HepG2 (cell line): ENCODE measurements around the gene NEU1. TPM values are rescaled to one million over a fixed set of nuclear protein-coding genes. Genes with fewer than 3 reads are reported as not detected.
A peak's percentile ranks its signal among the peaks of the same experiment; 100 is the strongest.

Experiments
- ATAC-seq: fragments of 200-7000 bp; cut with Tn5 transposase; 3 replicates; pipeline ENCODE4 v1.9.1; 2020; ENCODE audit warnings: mild to moderate bottlenecking, moderate library complexity
- BruUV-seq: library from RNA; stranded (reverse); fragments of 400-500 nt; replicated peaks from 2 replicates; lab custom pipeline; 2021; lab: Mats Ljungman, UMichigan
- CTCF ChIA-PET: fragments of 300-600 bp; formaldehyde crosslinking; extraction: SDS; loops from one replicate; lab custom pipeline; 2021; ENCODE audit warnings: low total read pairs, inconsistent platforms, low intra/inter-chr PET ratio; lab: Yijun Ruan, JAX
- POLR2A ChIA-PET: fragments of 350-600 bp; sonication (Branson Sonifier 250); formaldehyde crosslinking; loops from one replicate; lab custom pipeline; 2020; ENCODE audit warnings: antibody characterized with exemption, inconsistent platforms; lab: Yijun Ruan, JAX
- DNase-seq: peaks from one replicate; pipeline ENCODE4 v3.0.0-alpha.2; 2015; ENCODE audit warnings: low spot score
- FAIRE-seq: peaks from 3 replicates; lab custom pipeline; 2011; peaks lifted over from hg19 to GRCh38; lab: Jason Lieb, UNC
- H2AFZ ChIP-seq: one replicate; pipeline ENCODE4 v1.6.1; 2011; ENCODE audit warnings: low read length, inconsistent platforms
- H3K27ac ChIP-seq: fragments of 300-600 bp; 3 replicates; pipeline ENCODE4 v1.8.0; 2011; ENCODE audit warnings: mixed run types, mild to moderate bottlenecking, mixed read lengths, low read length, inconsistent platforms; ENCODE audit not compliant: insufficient read depth; ENCODE audit errors: extremely low read length
- H3K27me3 ChIP-seq, 2 experiments: fragments of 200-600 bp in 1 of 2; 2 replicates in 1 of 2; 3 replicates in 1 of 2; pipeline versions ENCODE4 v1.6.0 to v1.8.0; 2011; ENCODE audit warnings: low read length in 2 of 2, mild to moderate bottlenecking in 2 of 2, moderate library complexity in 2 of 2, inconsistent platforms in 1 of 2; ENCODE audit not compliant: insufficient read depth in 2 of 2, control insufficient read depth in 1 of 2
- H3K36me3 ChIP-seq, 2 experiments: fragments of 200-600 bp in 1 of 2; replicated peaks in 1 of 2; 2 replicates in 1 of 2; 3 replicates in 1 of 2; pipeline versions ENCODE4 v1.5.1 to v1.8.0; 2011; ENCODE audit warnings: low read length in 2 of 2, inconsistent platforms in 1 of 2; ENCODE audit not compliant: insufficient read depth in 2 of 2, control insufficient read depth in 1 of 2
- H3K4me1 ChIP-seq: 2 replicates; pipeline ENCODE4 v1.5.1; 2012; ENCODE audit warnings: low read length, inconsistent platforms; ENCODE audit not compliant: insufficient read depth
- H3K4me2 ChIP-seq: 2 replicates; pipeline ENCODE4 v1.6.0; 2011; ENCODE audit warnings: low read depth, low read length, inconsistent platforms
- H3K4me3 ChIP-seq, 3 experiments: fragments of 200-600 bp in 1 of 3; sonication (generic), shearing (Covaris generic) in 1 of 3; replicated peaks in 1 of 3; 2 replicates each; pipeline ENCODE4 v1.5.1; 2011 to 2016; ENCODE audit warnings: low read length in 3 of 3, inconsistent platforms in 2 of 3, low read depth in 2 of 3, mild to moderate bottlenecking in 2 of 3, control low read depth in 1 of 3, mixed read lengths in 1 of 3; ENCODE audit not compliant: insufficient read depth in 1 of 3
- H3K79me2 ChIP-seq: one replicate; pipeline ENCODE4 v1.6.1; 2011; ENCODE audit warnings: low read length, inconsistent platforms; ENCODE audit not compliant: insufficient read depth
- H3K9ac ChIP-seq: 2 replicates; pipeline ENCODE4 v1.6.0; 2011; ENCODE audit warnings: mild to moderate bottlenecking, low read depth, low read length, inconsistent platforms; ENCODE audit not compliant: insufficient read depth
- H3K9me3 ChIP-seq: 2 replicates; pipeline ENCODE4 v1.5.1; 2012; ENCODE audit warnings: mild to moderate bottlenecking, low read length
- H4K20me1 ChIP-seq: 2 replicates; pipeline ENCODE4 v1.6.0; 2011; ENCODE audit warnings: inconsistent platforms, mild to moderate bottlenecking, low read length, moderate library complexity; ENCODE audit not compliant: insufficient read depth
- ESRRA ChIP-seq: sonication (generic); formaldehyde crosslinking; IDR thresholded peaks from 2 replicates; pipeline ENCODE4 v1.5.1; 2020; ENCODE audit warnings: mild to moderate bottlenecking, low read depth, missing genetic modification reagents
- HCFC1 ChIP-seq: fragments of 150-350 bp; IDR thresholded peaks from 2 replicates; pipeline ENCODE4 v1.6.1; 2014; ENCODE audit warnings: low read depth, low read length
- HNF1B ChIP-seq: sonication (generic); formaldehyde crosslinking; IDR thresholded peaks from 2 replicates; pipeline ENCODE4 v1.5.1; 2020; ENCODE audit warnings: mild to moderate bottlenecking, moderate library complexity, missing genetic modification reagents
- HNRNPK ChIP-seq: fragments of 200-400 bp; formaldehyde crosslinking; IDR thresholded peaks from 2 replicates; pipeline ENCODE4 v1.6.1; 2018; ENCODE audit warnings: low read length, low read depth, moderate library complexity, mild to moderate bottlenecking; ENCODE audit not compliant: poor library complexity, severe bottlenecking
- NR2C2 ChIP-seq: sonication (generic); formaldehyde crosslinking; IDR thresholded peaks from 2 replicates; pipeline ENCODE4 v1.4.0; 2020; ENCODE audit warnings: missing genetic modification reagents, mild to moderate bottlenecking, moderate library complexity, borderline replicate concordance
- RXRB ChIP-seq: IDR thresholded peaks from 2 replicates; pipeline ENCODE4 v1.6.1; 2016; ENCODE audit warnings: borderline replicate concordance, missing genetic modification reagents, missing compliant biosample characterization
- ZBTB14 ChIP-seq: sonication (generic); formaldehyde crosslinking; IDR thresholded peaks from 2 replicates; pipeline ENCODE4 v1.4.0; 2020; ENCODE audit warnings: missing genetic modification reagents
- ZNF350 ChIP-seq: sonication (generic); formaldehyde crosslinking; IDR thresholded peaks from 2 replicates; pipeline ENCODE4 v1.4.0; 2020; ENCODE audit warnings: mild to moderate bottlenecking, low read depth, missing genetic modification reagents, borderline replicate concordance
- ZNF639 ChIP-seq: conservative IDR thresholded peaks from 2 replicates; pipeline ENCODE4 v1.6.1; 2018; ENCODE audit warnings: missing genetic modification reagents
- ZNF839 ChIP-seq: sonication (generic); formaldehyde crosslinking; IDR thresholded peaks from 2 replicates; pipeline ENCODE4 v1.4.0; 2020; ENCODE audit warnings: missing genetic modification reagents, mild to moderate bottlenecking, borderline replicate concordance
- ZSCAN21 ChIP-seq: sonication (generic); formaldehyde crosslinking; IDR thresholded peaks from 2 replicates; pipeline ENCODE4 v1.8.0; 2022; ENCODE audit warnings: mild to moderate bottlenecking, missing genetic modification reagents, moderate library complexity, borderline replicate concordance
- WGBS: methylation state at CpG from one replicate; pipeline ENCODE4 v1.1.6; 2017; ENCODE audit warnings: low lambda C conversion rate; 5-methylcytosine and 5-hydroxymethylcytosine counted together
- in situ Hi-C: cut with HindIII; loops from 2 replicates; pipeline ENCODE4 v1.10.0; 2017; ENCODE audit warnings: low pct_unique_long_range_greater_than_20kb; ENCODE audit not compliant: extremely low pct_ligation_motif_present
- intact Hi-C: fragments of 100-400 bp; cut with micrococcal nuclease; formaldehyde crosslinking; loops from one replicate; pipeline ENCODE4 v1.10.0; 2022; ENCODE audit not compliant: unreplicated experiment
- polyA plus RNA-seq, 8 experiments: library from polyadenylated mRNA; depleted of rRNA in 3 of 8; stranded (reverse) in 7 of 8; unstranded in 1 of 8; fragments of >200 nt; fragmentation: Illumina TruSeq in 4 of 8; extraction: Trizol in 4 of 8; gene quantifications; 2 replicates each; pipeline versions ENCODE4 v1.2.1 to v1.2.3, GENCODE V29; 2011 to 2016; ENCODE audit warnings: low read depth in 4 of 8, missing spikeins in 1 of 8, mixed read lengths in 1 of 8; ENCODE audit not compliant: insufficient read depth in 1 of 8
- total RNA-seq, 5 experiments: library from RNA; depleted of rRNA; stranded (reverse); fragments of >200 nt; fragmentation: Illumina TruSeq; extraction: Trizol; gene quantifications; 2 replicates each; pipeline ENCODE4 v1.2.3, GENCODE V29; 2016; ENCODE audit warnings: low read depth in 1 of 5
- TF ChIP-seq, protein P1 (sequence below): sonication (generic); formaldehyde crosslinking; IDR thresholded peaks from 2 replicates; pipeline ENCODE4 v1.4.0; 2020; ENCODE audit warnings: missing genetic modification reagents; ENCODE audit errors: not compliant biosample characterization
- TF ChIP-seq, protein P2 (sequence below): IDR thresholded peaks from 2 replicates; pipeline ENCODE4 v1.6.1; 2016; ENCODE audit warnings: missing compliant biosample characterization, missing genetic modification reagents, borderline replicate concordance

The NEU1 gene
- total and polyA plus RNA-seq, 2 of the 13 experiments (the other 11 are each of a cell fraction or from before 2014, with no cell fraction given) = 215 to 297 TPM

DNA sequence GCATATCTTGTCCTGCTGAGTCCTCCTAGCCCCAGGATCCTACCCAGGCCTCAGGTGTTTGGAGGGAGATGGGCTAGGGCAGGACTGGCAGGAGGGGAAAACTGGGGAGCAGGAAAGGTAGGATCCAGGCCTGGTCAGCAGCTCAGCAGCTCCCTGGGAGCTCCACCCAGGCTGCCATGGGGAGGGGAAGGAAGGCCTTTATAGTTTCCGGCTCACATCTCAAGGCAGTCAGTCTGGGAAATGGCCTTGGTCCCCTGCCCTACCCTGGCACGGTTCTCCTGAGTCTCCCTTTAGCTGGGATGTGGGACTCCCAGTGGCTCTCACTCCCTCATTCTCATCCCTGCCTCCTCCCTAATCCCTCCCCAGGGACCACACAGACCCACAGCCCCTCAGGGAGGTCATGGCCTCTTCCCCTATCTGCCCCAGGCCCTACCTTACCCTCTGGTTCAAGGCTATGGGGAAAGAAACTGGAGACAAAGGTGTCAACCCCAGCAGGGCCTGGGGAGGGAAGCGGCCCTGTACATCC is 14.6 kb upstream of the NEU1 start:
- in situ Hi-C loops = no loop called here
- no peak overlapping the region for H3K27ac ChIP-seq
- FAIRE-seq (no peak), ATAC-seq (peak; percentile 12; the same call in 2 of the 3 replicates), DNase-seq (no peak)
- H4K20me1 ChIP-seq = no peaks in the 10 kb centered on the region
- BruUV-seq = no TSS peak
- ChIA-PET POLR2A (interaction anchor here (1.1 to 7.2 kb wide), 3 partner anchors 9 to 20 kb away, joined by 3 to 103 read pairs (median 4); partner anchors contain the start of gene NEU1), CTCF (no interaction called here)
- peaks cover 13 to 24% of the 10 kb centered on the region in 2 experiments for H3K36me3 ChIP-seq
- H3K79me2 ChIP-seq = no peaks in the 10 kb centered on the region
- WGBS = 26% methylated on average over 2 of the region's 3 CpGs
- peak overlapping the region; percentile 65; the same call in 1 of the 2 replicates for H3K9ac ChIP-seq
- no peaks in the 10 kb centered on the region for H3K27me3 ChIP-seq
- peak overlapping the region in 2 of 3 experiments; percentile 42 to 72; a peak in 5 of 6 replicates for H3K4me3 ChIP-seq
- peaks cover 41% of the 10 kb centered on the region for H3K4me1 ChIP-seq
- H3K4me2 ChIP-seq = peak overlapping the region; percentile 92
- peak overlapping the region; percentile 8 for H2AFZ ChIP-seq
- intact Hi-C loops = loop anchor here (1.0 kb wide), 1 partner anchor 12 kb away; no protein-coding TSS in a partner anchor
- H3K9me3 ChIP-seq = no peaks in the 10 kb centered on the region
- TF ChIP-seq ESRRA (CRISPR knock-in tag) (0 out of 2 replicates have a peak, but pooled peaks have one; percentile 43), HCFC1 (no peak), ZNF839 (CRISPR knock-in tag) (0 out of 2 replicates have a peak, but pooled peaks have one; percentile 25), ZNF639 (CRISPR knock-in tag) (0 out of 2 replicates have a peak, but pooled peaks have one; percentile 44), NR2C2 (CRISPR knock-in tag) (0 out of 2 replicates have a peak, but pooled peaks have one; percentile 46), ZSCAN21 (CRISPR knock-in tag) (peak; percentile 3; the same call in 1 of the 2 replicates), RXRB (CRISPR knock-in tag) (0 out of 2 replicates have a peak, but pooled peaks have one; percentile 21), HNF1B (CRISPR knock-in tag) (no peak), HNRNPK (no peak), ZNF350 (CRISPR knock-in tag) (0 out of 2 replicates have a peak, but pooled peaks have one; percentile 38), ZBTB14 (CRISPR knock-in tag) (peak; percentile 17; the same call in 1 of the 2 replicates)
- TF ChIP-seq, protein P1, sequence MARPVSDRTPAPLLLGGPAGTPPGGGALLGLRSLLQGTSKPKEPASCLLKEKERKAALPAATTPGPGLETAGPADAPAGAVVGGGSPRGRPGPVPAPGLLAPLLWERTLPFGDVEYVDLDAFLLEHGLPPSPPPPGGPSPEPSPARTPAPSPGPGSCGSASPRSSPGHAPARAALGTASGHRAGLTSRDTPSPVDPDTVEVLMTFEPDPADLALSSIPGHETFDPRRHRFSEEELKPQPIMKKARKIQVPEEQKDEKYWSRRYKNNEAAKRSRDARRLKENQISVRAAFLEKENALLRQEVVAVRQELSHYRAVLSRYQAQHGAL (CRISPR knock-in tag) = no peak
- TF ChIP-seq, protein P2, sequence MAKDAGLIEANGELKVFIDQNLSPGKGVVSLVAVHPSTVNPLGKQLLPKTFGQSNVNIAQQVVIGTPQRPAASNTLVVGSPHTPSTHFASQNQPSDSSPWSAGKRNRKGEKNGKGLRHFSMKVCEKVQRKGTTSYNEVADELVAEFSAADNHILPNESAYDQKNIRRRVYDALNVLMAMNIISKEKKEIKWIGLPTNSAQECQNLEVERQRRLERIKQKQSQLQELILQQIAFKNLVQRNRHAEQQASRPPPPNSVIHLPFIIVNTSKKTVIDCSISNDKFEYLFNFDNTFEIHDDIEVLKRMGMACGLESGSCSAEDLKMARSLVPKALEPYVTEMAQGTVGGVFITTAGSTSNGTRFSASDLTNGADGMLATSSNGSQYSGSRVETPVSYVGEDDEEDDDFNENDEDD (CRISPR knock-in tag) = 0 out of 2 replicates have a peak, but pooled peaks have one; percentile 10
